GM18507 (cell line): Measurements from ENCODE around the gene TSHZ1.
"Not testable (repeated sequence)": the region's sequence is repeated elsewhere in the genome, so short reads cannot be mapped to it uniquely, and the experiment has no call there.

Experiments
- DNase-seq: peaks from one replicate; pipeline ENCODE4 v3.0.0; 2011; ENCODE audit warnings: low read depth; ENCODE audit not compliant: insufficient read length; ENCODE audit errors: extremely low spot score
- FAIRE-seq: peaks from 2 replicates; lab custom pipeline; 2011; peaks lifted over from hg19 to GRCh38; lab: Jason Lieb, UNC

Gene TSHZ1

GRCh38 chr18:75178376-75178775 lies 32.2 kb upstream of the TSHZ1 start:
- no peak for DNase-seq
- FAIRE-seq, result no peak

- DNase-seq (no peak), FAIRE-seq (no peak)
These were observed 30.6 kb upstream of the TSHZ1 start for GRCh38 chr18:75179819-75180600.

DNA sequence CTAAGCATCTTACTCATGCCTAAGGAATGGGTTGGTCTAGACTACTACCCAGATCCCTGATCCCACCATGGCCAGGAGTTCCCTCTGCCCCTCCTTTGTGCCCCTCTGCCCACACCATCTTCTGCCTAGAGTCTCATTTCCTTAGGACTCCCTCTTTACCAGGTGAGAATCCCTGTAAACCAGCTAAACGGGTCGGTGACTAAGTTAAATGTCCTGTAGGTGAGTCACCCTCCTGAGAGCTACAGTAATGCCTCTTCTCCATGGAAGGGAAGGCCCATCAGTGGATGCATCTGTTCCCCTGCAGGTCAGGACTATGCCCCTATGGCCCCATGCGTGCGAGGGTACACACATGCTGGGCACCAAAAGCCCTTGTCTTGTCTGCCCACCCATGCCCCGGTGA lies 27.1 kb upstream of the TSHZ1 start:
- DNase-seq (no peak), FAIRE-seq (no peak)

DNA sequence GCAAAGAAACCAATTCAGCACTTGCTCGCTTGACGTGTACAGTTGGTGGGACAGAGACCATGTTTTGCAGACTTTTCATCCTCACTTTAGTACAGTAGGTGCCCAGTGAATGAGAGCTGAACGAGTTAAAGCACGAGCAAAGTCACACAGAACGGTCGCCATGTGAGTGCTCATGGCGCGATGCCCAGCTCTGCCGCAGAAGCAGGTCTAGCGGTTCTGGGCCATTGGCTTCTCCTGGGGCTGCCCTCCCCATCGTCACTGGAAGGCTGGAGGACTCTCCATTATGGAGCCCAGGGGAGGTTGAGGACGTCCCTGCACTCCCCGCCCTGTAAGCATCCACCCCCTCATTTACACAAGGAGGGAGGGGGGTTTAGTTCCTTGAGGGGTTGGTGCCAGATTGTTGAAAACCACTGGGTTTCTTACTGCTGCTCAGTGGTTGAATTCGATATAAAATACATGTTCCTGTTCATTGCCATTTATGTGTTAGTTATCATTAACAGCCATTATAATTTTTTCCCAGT lies 26.6 kb upstream of the TSHZ1 start:
- DNase-seq (no peak), FAIRE-seq (no peak)

- FAIRE-seq, result no peak
- no peak for DNase-seq
These were observed 25.1 kb upstream of the TSHZ1 start for GRCh38 chr18:75185460-75185859.

- FAIRE-seq, result not testable (repeated sequence)
These were observed 22.9 kb upstream of the TSHZ1 start for GRCh38 chr18:75187702-75188101.

DNA sequence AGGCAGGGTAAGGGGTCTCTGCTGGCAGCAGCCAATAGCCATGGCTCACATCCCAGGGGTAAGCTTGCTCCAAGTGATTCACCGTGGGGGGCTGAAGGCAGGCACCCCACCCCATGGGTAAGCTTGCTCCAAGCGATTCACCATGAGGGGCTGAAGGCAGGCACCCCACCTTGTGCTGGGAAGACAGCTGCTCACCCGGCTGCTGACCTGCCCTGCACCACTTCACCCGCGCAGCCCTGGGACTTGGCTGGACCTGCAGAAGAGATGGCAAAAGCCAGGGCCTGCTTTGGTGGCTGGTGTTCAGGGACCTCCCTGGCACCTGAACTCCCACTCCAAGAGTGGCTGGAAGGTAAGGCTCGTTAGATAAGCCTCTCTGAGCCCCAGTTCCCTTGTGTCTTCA lies 20.9 kb upstream of the TSHZ1 start:
- no peak for DNase-seq
- FAIRE-seq, result no peak

More at GRCh38 chr18:75187702-75188101, 22.9 kb upstream of the TSHZ1 start:
- DNase-seq, result not testable (repeated sequence)

DNA sequence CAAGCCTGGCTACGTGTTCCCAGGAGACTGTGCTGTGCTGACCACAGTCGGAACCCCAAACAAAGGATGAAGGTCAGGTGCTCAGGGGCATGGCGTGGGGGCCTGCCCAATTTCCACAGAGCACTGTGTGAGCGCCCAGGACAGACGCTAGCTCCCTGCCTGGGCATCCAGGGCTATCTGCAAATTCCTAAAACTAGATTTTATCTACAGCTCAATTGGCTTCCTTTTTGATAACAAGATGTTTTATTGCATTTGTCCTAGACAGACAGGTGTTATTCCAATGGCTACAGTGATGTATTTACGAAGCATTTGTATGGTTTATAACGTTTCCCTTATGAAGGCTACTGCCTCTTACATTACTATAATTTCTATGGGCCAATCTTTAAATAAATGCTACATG lies 17.7 kb upstream of the TSHZ1 start:
- no peak for DNase-seq
- no peak for FAIRE-seq

DNA sequence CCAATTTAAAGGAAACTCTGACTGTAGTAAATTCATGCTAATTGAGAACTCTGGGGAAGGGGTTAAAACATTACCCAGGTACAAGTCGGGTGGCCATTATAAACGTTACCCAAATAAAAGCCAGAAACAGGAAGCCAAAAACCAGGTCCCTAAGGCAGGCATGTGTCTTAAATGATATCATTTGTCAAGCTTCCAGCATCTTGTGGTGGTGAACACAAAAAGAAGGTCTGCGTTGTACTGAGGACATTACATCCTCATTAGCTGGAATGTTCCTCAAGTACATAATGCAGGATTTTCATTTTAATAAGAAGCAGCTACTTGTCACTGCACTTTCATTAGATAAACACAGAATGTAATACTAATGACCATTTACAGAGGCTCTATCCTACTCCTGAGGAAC lies 12.6 kb upstream of the TSHZ1 start:
- FAIRE-seq (no peak), DNase-seq (no peak)

- no peak for FAIRE-seq
- DNase-seq, result no peak
These were observed 11.3 kb upstream of the TSHZ1 start for GRCh38 chr18:75199327-75199726.

DNA sequence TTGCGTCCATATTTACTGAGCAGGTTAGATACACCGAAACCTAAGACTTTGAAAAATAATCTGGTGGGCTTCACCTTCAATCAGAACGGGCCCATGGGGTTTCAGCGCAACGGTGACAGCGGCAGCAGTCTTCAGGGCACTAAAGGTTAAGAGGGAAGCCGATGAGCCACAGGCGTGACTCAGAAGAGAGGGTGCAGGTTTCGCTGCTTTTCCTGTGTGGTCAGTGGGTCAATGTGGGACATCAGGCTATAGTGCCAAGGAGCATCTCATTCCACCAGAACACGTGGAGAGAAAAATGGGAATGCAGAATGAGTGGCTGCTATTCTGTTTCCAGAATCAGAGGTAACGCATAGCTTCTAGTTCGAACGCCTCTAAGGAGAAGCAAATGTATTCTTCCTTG lies 10.5 kb upstream of the TSHZ1 start:
- FAIRE-seq, result no peak
- DNase-seq, result no peak

GRCh38 chr18:75200605-75201280 lies 9.9 kb upstream of the TSHZ1 start:
- no peak for FAIRE-seq
- no peak for DNase-seq

DNA sequence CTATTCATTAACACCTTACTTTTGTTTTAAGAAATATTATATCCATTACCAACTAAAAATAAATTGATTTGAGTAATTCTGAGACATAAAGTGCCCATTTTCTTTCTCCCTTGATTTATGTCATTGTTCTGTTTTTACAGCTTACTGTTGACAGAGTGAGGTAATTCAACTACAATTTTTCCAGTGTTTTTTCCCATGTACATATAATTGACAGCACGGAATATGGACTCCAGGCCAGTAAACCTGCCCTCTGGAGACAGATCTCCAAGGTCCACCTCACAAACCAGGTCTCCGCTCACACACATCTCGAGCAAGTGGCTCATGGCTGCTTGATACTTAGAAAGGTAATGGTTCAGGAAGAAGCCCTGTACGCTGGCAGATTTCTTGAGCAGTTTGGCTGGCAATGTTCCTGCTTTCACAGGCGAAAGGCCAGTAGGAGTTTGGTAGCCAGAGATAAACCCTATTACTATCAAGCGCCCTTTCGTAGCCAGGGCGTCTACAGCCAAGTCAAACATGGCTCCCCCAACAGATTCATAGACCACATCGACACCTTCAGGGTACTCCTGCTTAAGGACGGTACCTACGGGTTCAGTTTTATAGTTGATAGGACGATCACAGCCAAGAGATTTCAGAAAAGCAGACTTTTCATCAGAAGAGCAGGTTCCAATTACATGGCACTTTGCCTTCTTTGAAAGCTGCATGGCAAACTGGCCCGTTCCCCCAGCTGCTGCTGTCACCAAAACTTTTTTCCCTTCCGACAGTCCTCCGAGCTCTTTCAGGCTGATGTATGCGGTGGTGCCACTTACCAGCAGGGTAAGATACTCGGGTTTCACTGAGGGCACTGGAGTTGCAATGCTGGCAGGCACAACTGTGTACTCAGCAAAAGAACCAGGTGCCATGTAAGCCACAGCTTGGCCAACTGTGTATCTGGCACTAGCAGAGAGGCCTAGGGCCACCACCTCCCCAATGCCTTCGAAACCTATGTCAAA lies 9.0 kb upstream of the TSHZ1 start:
- no peak for DNase-seq
- no peak for FAIRE-seq

GRCh38 chr18:75202696-75203365 lies 7.8 kb upstream of the TSHZ1 start:
- no peak for FAIRE-seq

DNA sequence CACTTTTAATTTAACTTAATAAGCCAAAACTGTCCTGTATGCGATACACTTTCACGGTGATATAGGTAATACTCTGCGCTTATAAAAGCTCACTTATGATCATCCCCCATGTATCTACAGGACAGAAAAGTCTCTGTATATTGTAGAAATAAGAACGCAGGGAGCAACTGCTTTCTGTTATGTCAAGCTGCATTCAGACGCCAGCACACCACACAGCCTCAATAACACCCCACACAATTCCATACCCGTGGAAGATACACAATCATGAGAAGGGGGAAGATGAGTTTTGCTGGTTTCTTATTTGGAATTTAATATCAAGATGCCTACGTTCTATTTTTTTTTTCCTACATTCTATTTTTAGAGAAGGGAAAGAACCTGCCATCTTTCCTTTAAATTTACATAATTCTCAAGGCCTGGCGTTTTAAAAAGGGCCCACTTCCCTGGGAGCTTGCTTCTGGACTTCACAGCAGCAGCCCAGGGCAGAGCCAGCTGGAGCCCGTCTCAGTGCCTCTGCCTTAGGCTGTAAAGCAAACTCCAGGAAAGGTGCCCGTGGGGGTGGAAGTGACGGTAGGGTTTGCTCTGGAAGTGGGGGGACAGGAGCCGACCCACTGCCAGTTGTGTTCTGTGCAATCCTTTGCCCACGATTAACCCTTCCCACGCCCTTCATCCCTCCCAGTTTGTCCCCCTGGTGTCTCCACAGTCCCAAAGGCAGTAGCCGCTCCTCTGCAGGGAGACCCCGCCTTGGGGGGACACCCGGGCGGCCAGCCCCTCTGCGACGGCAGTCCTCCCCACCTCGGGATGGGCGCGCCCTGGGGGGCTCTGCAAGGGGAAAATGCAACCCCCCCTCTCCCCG lies 7.0 kb upstream of the TSHZ1 start:
- no peak for FAIRE-seq
- no peak for DNase-seq

More at GRCh38 chr18:75202696-75203365, 7.8 kb upstream of the TSHZ1 start:
- DNase-seq, result no peak

- FAIRE-seq (no peak), DNase-seq (no peak)
These were observed 6.3 kb upstream of the TSHZ1 start for GRCh38 chr18:75204269-75204731.

DNA sequence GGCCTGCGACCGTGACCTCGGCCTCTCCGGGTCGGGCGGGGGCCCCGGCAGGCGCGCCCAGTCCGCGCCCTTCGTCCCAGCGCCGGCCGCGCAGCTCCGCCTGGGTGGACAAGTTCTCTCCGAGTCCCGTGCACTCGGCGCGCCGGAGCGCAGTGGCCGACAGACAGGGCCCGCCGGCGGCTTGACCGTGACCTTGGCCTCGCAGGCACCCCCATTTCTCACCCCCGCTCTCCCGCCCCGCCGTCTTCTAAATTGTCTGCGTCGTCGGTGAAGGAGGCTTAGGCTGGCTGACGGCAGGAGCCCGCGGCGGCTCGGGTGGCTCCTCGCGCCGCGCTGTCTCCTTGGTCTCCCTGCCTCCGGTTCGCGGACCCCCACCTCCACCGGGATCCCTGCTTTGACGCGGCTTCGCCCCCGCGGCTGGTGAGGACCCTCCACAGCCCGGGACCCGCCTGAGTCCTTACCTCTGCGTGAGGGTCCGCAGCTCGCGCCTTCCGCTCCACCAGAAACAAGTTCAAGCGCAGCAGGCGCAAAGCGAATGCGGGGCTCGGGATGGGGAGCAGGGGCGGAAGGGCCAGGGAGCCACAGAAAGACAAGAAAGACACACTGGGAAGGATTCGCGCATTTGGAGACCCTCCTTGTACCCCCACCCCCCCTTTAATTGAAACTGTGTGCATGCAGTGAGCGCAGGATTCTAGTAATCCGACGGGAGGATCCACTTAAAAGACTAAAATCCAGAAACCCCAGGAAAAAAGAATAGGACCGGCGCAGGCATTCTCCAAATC lies 5.7 kb upstream of the TSHZ1 start:
- DNase-seq (no peak), FAIRE-seq (no peak)
